K562 (cell line): ENCODE data around the gene HOXD13. TPM values are rescaled to one million over a fixed set of nuclear protein-coding genes. Genes with fewer than 3 reads are reported as not detected.
A peak's percentile ranks its signal among the peaks of the same experiment; 100 is the strongest.

Experiments
- CBX5 ChIP-seq: IDR thresholded peaks from 2 replicates; pipeline ENCODE4 v1.6.1; 2014; ENCODE audit warnings: low read depth, borderline replicate concordance
- CTBP1 ChIP-seq: fragments of 450-650 bp; IDR thresholded peaks from 2 replicates; pipeline ENCODE4 v1.6.1; 2016; ENCODE audit warnings: borderline replicate concordance
- EZH2 ChIP-seq: IDR thresholded peaks from 2 replicates; pipeline ENCODE4 v1.6.1; 2012; ENCODE audit warnings: low read depth, mild to moderate bottlenecking, inconsistent platforms, low read length, borderline replicate concordance
- SAFB ChIP-seq: fragments of 200-400 bp; formaldehyde crosslinking; IDR thresholded peaks from 2 replicates; pipeline ENCODE4 v1.6.1; 2017; ENCODE audit warnings: low read depth, low read length, borderline replicate concordance
- SMC3 ChIP-seq: conservative IDR thresholded peaks from 2 replicates; pipeline ENCODE4 v1.6.1; 2011; ENCODE audit warnings: low read depth, low read length, improper control_type of control experiment; ENCODE audit not compliant: insufficient read depth
- polyA plus RNA-seq, 8 experiments: library from polyadenylated mRNA; depleted of rRNA in 4 of 8; stranded (reverse) in 5 of 8; unstranded in 3 of 8; fragments of >200 nt; fragmentation: Nextera tagmentation in 2 of 8; fragmentation: Illumina TruSeq in 1 of 8; extraction: Ambion mirVana in 2 of 8; extraction: Trizol in 1 of 8; gene quantifications; 2 replicates each; pipeline versions ENCODE4 v1.2.1 to v1.2.3, GENCODE V29; 2011 to 2014; ENCODE audit warnings: inconsistent platforms in 1 of 8, missing spikeins in 1 of 8
- total RNA-seq, 7 experiments: library from RNA; depleted of rRNA in 6 of 7; stranded (reverse); fragments of >200 nt in 6 of 7; fragmentation: Illumina TruSeq in 2 of 7; extraction: Trizol in 2 of 7; gene quantifications; 2 replicates each; pipeline versions ENCODE4 v1.2.1 to v1.2.3, GENCODE V29; 2011 to 2021; ENCODE audit warnings: low replicate concordance in 1 of 7
- TF ChIP-seq, protein P1 (sequence below), 3 experiments: IDR thresholded peaks in 2 of 3; conservative IDR thresholded peaks in 1 of 3; 2 replicates each; pipeline ENCODE4 v1.5.1; 2011 to 2012; ENCODE audit warnings: low read length in 3 of 3, mild to moderate bottlenecking in 3 of 3, control low read depth in 2 of 3, improper control_type of control experiment in 1 of 3, inconsistent platforms in 1 of 3, low read depth in 1 of 3, mixed read lengths in 1 of 3, moderate library complexity in 1 of 3; ENCODE audit not compliant: insufficient read depth in 2 of 3
- TF ChIP-seq, protein P2 (sequence below), 3 experiments: fragments of 200-800 bp in 1 of 3; sonication (Bioruptor generic) in 1 of 3; sonication (generic) in 1 of 3; formaldehyde crosslinking in 1 of 3; IDR thresholded peaks; 2 replicates each; pipeline versions ENCODE4 v1.6.1 to v1.8.0; 2016 to 2022; ENCODE audit warnings: mild to moderate bottlenecking in 2 of 3, missing compliant biosample characterization in 2 of 3, missing genetic modification characterization in 2 of 3, missing genetic modification reagents in 1 of 3
- TF ChIP-seq, protein P3 (sequence below): fragments of 200-800 bp; sonication (Bioruptor generic); IDR thresholded peaks from 2 replicates; pipeline ENCODE4 v1.6.1; 2017; ENCODE audit warnings: missing genetic modification characterization, missing compliant biosample characterization
- TF ChIP-seq, protein P4 (sequence below): fragments of 450-650 bp; IDR thresholded peaks from 2 replicates; pipeline ENCODE4 v1.6.1; 2016; ENCODE audit warnings: mild to moderate bottlenecking
- TF ChIP-seq, protein P5 (sequence below): fragments of 450-650 bp; formaldehyde crosslinking; IDR thresholded peaks from 2 replicates; pipeline ENCODE4 v1.4.0; 2020; ENCODE audit warnings: mild to moderate bottlenecking, moderate library complexity
- TF ChIP-seq, protein P6 (sequence below): sonication (generic); formaldehyde crosslinking; IDR thresholded peaks from 2 replicates; pipeline ENCODE4 v1.8.0; 2022; ENCODE audit warnings: missing genetic modification reagents, mild to moderate bottlenecking, moderate library complexity, borderline replicate concordance

HOXD13 gene
- total and polyA plus RNA-seq, 9 of the 15 experiments (the other 6 are each of a cell fraction or from before 2014, with no cell fraction given), result 0.03 to 0.04 TPM; not detected in 7

DNA sequence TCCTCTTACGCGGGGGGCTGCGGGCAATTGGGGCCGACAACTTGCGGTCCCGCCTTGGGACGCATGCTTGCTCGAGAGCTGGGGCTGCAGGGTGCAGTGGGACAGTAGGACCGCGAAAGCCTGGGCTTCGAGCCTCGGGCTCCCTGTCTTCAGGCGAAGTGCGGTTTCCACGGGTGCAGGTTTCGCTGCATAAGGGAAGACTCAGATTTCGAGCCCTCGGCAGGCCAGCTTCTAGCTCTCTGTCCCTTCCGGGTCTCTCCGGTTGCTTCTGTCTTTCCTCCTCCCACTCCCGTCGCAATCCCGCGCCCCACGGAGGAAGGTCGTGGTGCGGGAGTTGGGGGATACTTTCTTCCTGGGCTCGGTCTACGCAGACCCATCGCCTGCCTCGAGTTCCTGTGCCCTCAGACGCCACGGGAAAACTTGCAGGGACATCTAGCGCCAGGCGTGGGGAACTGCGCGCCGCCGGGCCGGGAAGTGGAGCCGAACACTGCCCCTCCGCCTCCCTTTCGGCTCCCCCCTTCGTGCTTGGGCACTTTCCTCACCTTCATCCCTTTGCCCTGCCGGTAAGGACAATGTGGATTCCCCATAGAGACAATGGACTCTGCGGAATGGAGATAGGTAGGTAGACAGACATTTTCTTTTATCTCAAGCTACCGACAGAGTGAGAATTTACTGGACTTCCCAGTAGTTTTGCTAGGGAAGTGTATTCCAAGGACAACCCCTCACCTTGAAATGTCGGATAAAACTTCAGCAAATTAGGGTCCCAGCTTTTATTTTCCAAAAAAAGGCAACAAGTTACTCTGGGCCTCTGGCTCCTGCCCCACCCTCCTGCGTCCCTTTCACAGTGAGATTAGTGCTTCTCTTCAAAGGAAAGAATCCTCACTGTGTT lies 4.2 kb upstream of the HOXD13 start (continued):
- no peak for TF ChIP-seq CBX5
- TF ChIP-seq, protein P1, sequence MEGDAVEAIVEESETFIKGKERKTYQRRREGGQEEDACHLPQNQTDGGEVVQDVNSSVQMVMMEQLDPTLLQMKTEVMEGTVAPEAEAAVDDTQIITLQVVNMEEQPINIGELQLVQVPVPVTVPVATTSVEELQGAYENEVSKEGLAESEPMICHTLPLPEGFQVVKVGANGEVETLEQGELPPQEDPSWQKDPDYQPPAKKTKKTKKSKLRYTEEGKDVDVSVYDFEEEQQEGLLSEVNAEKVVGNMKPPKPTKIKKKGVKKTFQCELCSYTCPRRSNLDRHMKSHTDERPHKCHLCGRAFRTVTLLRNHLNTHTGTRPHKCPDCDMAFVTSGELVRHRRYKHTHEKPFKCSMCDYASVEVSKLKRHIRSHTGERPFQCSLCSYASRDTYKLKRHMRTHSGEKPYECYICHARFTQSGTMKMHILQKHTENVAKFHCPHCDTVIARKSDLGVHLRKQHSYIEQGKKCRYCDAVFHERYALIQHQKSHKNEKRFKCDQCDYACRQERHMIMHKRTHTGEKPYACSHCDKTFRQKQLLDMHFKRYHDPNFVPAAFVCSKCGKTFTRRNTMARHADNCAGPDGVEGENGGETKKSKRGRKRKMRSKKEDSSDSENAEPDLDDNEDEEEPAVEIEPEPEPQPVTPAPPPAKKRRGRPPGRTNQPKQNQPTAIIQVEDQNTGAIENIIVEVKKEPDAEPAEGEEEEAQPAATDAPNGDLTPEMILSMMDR (IDR thresholded peaks at IDR 0.05 in 2 of 3, conservative IDR thresholded peaks at IDR 0.05 in 1 of 3; ENCODE audit: insufficient read depth in 2 of 3, low read depth in 1 of 3, low read length in 3 of 3), result peak; percentile 81 to 82 (median 81)
- TF ChIP-seq CTBP1, result 0 out of 2 replicates have a peak, but pooled peaks have one; percentile 26
- TF ChIP-seq, protein P2, sequence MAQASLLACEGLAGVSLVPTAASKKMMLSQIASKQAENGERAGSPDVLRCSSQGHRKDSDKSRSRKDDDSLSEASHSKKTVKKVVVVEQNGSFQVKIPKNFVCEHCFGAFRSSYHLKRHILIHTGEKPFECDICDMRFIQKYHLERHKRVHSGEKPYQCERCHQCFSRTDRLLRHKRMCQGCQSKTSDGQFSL (CRISPR knock-in tag; IDR thresholded peaks at IDR 0.05), result no peak
- TF ChIP-seq, protein P2 (tag; IDR thresholded peaks at IDR 0.05), result 0 out of 4 replicates have a peak, but pooled peaks of 1 of the 2 experiments have one; percentile 23
- TF ChIP-seq, protein P3, sequence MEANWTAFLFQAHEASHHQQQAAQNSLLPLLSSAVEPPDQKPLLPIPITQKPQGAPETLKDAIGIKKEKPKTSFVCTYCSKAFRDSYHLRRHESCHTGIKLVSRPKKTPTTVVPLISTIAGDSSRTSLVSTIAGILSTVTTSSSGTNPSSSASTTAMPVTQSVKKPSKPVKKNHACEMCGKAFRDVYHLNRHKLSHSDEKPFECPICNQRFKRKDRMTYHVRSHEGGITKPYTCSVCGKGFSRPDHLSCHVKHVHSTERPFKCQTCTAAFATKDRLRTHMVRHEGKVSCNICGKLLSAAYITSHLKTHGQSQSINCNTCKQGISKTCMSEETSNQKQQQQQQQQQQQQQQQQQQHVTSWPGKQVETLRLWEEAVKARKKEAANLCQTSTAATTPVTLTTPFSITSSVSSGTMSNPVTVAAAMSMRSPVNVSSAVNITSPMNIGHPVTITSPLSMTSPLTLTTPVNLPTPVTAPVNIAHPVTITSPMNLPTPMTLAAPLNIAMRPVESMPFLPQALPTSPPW, result peak; percentile 35; the same call in 1 of the 2 replicates
- TF ChIP-seq, protein P4, sequence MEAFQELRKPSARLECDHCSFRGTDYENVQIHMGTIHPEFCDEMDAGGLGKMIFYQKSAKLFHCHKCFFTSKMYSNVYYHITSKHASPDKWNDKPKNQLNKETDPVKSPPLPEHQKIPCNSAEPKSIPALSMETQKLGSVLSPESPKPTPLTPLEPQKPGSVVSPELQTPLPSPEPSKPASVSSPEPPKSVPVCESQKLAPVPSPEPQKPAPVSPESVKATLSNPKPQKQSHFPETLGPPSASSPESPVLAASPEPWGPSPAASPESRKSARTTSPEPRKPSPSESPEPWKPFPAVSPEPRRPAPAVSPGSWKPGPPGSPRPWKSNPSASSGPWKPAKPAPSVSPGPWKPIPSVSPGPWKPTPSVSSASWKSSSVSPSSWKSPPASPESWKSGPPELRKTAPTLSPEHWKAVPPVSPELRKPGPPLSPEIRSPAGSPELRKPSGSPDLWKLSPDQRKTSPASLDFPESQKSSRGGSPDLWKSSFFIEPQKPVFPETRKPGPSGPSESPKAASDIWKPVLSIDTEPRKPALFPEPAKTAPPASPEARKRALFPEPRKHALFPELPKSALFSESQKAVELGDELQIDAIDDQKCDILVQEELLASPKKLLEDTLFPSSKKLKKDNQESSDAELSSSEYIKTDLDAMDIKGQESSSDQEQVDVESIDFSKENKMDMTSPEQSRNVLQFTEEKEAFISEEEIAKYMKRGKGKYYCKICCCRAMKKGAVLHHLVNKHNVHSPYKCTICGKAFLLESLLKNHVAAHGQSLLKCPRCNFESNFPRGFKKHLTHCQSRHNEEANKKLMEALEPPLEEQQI, result no peak
- TF ChIP-seq SMC3, result peak; percentile 61
- peak; percentile 70; the same call in 1 of the 2 replicates for TF ChIP-seq EZH2
- TF ChIP-seq, protein P5, sequence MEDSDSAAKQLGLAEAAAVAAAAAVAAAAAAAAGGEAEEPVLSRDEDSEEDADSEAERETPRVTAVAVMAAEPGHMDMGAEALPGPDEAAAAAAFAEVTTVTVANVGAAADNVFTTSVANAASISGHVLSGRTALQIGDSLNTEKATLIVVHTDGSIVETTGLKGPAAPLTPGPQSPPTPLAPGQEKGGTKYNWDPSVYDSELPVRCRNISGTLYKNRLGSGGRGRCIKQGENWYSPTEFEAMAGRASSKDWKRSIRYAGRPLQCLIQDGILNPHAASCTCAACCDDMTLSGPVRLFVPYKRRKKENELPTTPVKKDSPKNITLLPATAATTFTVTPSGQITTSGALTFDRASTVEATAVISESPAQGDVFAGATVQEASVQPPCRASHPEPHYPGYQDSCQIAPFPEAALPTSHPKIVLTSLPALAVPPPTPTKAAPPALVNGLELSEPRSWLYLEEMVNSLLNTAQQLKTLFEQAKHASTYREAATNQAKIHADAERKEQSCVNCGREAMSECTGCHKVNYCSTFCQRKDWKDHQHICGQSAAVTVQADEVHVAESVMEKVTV (CRISPR knock-in tag), result peak; percentile 56
- peak; percentile 47; the same call in 1 of the 2 replicates for TF ChIP-seq SAFB
- TF ChIP-seq, protein P6, sequence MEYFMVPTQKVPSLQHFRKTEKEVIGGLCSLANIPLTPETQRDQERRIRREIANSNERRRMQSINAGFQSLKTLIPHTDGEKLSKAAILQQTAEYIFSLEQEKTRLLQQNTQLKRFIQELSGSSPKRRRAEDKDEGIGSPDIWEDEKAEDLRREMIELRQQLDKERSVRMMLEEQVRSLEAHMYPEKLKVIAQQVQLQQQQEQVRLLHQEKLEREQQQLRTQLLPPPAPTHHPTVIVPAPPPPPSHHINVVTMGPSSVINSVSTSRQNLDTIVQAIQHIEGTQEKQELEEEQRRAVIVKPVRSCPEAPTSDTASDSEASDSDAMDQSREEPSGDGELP (CRISPR knock-in tag), result peak; percentile 46; the same call in 1 of the 2 replicates
